Amniotic epithelial cell (primary cell): ENCODE data around the gene DBX2.
"Not testable (repeated sequence)": the region's sequence is repeated elsewhere in the genome, so short reads cannot be mapped to it uniquely, and the experiment has no call there.

Experiments
- DNase-seq: peaks from one replicate; pipeline ENCODE4 v3.0.0-alpha.2; 2010; ENCODE audit warnings: low read depth

DBX2 gene

GRCh38 chr12:45050751-45051571 is at the start of gene DBX2:
Gene DBX2 (minus strand): TSS chr12:45051099. CDS start chr12:45050927, 172 bp downstream.
- DNase-seq = no peak

GRCh38 chr12:45098766-45099165 is 47.9 kb upstream of the DBX2 start:
- no peak for DNase-seq

GRCh38 chr12:45095417-45095816 is 44.5 kb upstream of the DBX2 start:
- DNase-seq = not testable (repeated sequence)

GRCh38 chr12:45093051-45093450 is 42.2 kb upstream of the DBX2 start:
- DNase-seq = no peak

- DNase-seq = no peak
These were observed 38.6 kb upstream of the DBX2 start for GRCh38 chr12:45089411-45090075.

GRCh38 chr12:45088608-45089007 is 37.7 kb upstream of the DBX2 start:
- no peak for DNase-seq

- DNase-seq = not testable (repeated sequence)
These were observed 33.3 kb upstream of the DBX2 start for GRCh38 chr12:45084248-45084647.

GRCh38 chr12:45077251-45077650 is 26.4 kb upstream of the DBX2 start:
- no peak for DNase-seq

- DNase-seq = no peak
These were observed 25.6 kb upstream of the DBX2 start for GRCh38 chr12:45076417-45077026.

GRCh38 chr12:45075587-45076282 is 24.8 kb upstream of the DBX2 start:
- DNase-seq = no peak

- no peak for DNase-seq
These were observed 14.3 kb upstream of the DBX2 start for GRCh38 chr12:45065125-45065626.

GRCh38 chr12:45060976-45061375 is 10.1 kb upstream of the DBX2 start:
- no peak for DNase-seq

GRCh38 chr12:45051572-45052125 is 750 bp upstream of the DBX2 start:
- no peak for DNase-seq

- no peak for DNase-seq
These were observed 768 bp downstream of the DBX2 start for GRCh38 chr12:45049912-45050750.

- no peak for DNase-seq
These were observed 8.3 kb downstream of the DBX2 start for GRCh38 chr12:45042599-45042998.

- no peak for DNase-seq
These were observed 9.9 kb downstream of the DBX2 start for GRCh38 chr12:45040977-45041376.

GRCh38 chr12:45039757-45040156 is 11.1 kb downstream of the DBX2 start:
- no peak for DNase-seq

GRCh38 chr12:45034861-45035265 is 16.0 kb downstream of the DBX2 start:
- no peak for DNase-seq

- DNase-seq = no peak
These were observed 33.0 kb downstream of the DBX2 start for GRCh38 chr12:45017916-45018315.

GRCh38 chr12:45014396-45014795 is 36.5 kb downstream of the DBX2 start:
- no peak for DNase-seq

- no peak for DNase-seq
These were observed 38.1 kb downstream of the DBX2 start for GRCh38 chr12:45012749-45013148.
